IMR-90 (cell line): ENCODE measurements around the gene GANC. TPM values are rescaled to one million over a fixed set of nuclear protein-coding genes. Genes with fewer than 3 reads are reported as not detected.

Experiments
- ATAC-seq: fragments of 200-7000 bp; cut with Tn5 transposase; 2 replicates; pipeline ENCODE4 v1.9.1; 2020; ENCODE audit warnings: low read depth, mild to moderate bottlenecking, moderate library complexity
- BruUV-seq: library from RNA; stranded (reverse); fragments of 400-500 nt; replicated peaks from 2 replicates; lab custom pipeline; 2021; lab: Mats Ljungman, UMichigan
- CTCF ChIA-PET: fragments of 300-600 bp; formaldehyde crosslinking; extraction: SDS; loops from one replicate; lab custom pipeline; 2021; ENCODE audit warnings: antibody characterized with exemption; lab: Yijun Ruan, JAX
- POLR2A ChIA-PET: fragments of 300-600 bp; sonication (Branson Sonifier 250); formaldehyde crosslinking; loops from one replicate; lab custom pipeline; 2022; ENCODE audit warnings: antibody characterized with exemption; ENCODE audit not compliant: unreplicated experiment; lab: Charles Lee
- DNase-seq: peaks from one replicate; pipeline ENCODE4 v3.0.0; 2013
- H2AFZ ChIP-seq: replicated peaks from 2 replicates; pipeline ENCODE3; 2013; ENCODE audit warnings: low read length, mild to moderate bottlenecking; ENCODE audit not compliant: poor library complexity
- H2AK5ac ChIP-seq: 2 replicates; pipeline ENCODE4 v1.6.1; 2013; ENCODE audit warnings: low read depth, low read length, inconsistent platforms
- H2AK9ac ChIP-seq: replicated peaks from 2 replicates; pipeline ENCODE3; 2013; ENCODE audit warnings: mild to moderate bottlenecking, low read depth, low read length, moderate library complexity; ENCODE audit not compliant: poor library complexity
- H2BK120ac ChIP-seq: 2 replicates; pipeline ENCODE4 v1.6.1; 2013; ENCODE audit warnings: low read depth, low read length, inconsistent platforms
- H2BK15ac ChIP-seq: 3 replicates; pipeline ENCODE4 v1.6.1; 2013; ENCODE audit warnings: low read depth, low read length, inconsistent platforms
- H2BK20ac ChIP-seq: 2 replicates; pipeline ENCODE4 v1.6.1; 2013; ENCODE audit warnings: low read depth, mild to moderate bottlenecking, inconsistent platforms, low read length, moderate library complexity
- H2BK5ac ChIP-seq: 2 replicates; pipeline ENCODE4 v1.6.1; 2013; ENCODE audit warnings: mild to moderate bottlenecking, low read depth, low read length, inconsistent platforms; ENCODE audit not compliant: poor library complexity, severe bottlenecking
- H3K14ac ChIP-seq: replicated peaks from 2 replicates; pipeline ENCODE4 v1.6.1; 2013; ENCODE audit warnings: low read depth, low read length, inconsistent platforms
- H3K18ac ChIP-seq: 2 replicates; pipeline ENCODE4 v1.6.1; 2013; ENCODE audit warnings: low read depth, low read length, control low read depth
- H3K23ac ChIP-seq: 2 replicates; pipeline ENCODE4 v1.6.1; 2013; ENCODE audit warnings: low read depth, low read length, inconsistent platforms
- H3K27ac ChIP-seq: 2 replicates; pipeline ENCODE4 v1.5.1; 2013; ENCODE audit warnings: mild to moderate bottlenecking, control low read depth, low read length; ENCODE audit not compliant: insufficient read depth
- H3K27me3 ChIP-seq: 2 replicates; pipeline ENCODE4 v1.6.1; 2013; ENCODE audit warnings: low read length; ENCODE audit not compliant: control insufficient read depth, insufficient read depth
- H3K36me3 ChIP-seq: 2 replicates; pipeline ENCODE4 v1.6.1; 2013; ENCODE audit warnings: low read length, mixed read lengths; ENCODE audit not compliant: control insufficient read depth, insufficient read depth
- H3K4ac ChIP-seq: 2 replicates; pipeline ENCODE4 v1.6.1; 2013; ENCODE audit warnings: low read depth, low read length, inconsistent platforms
- H3K4me1 ChIP-seq: 2 replicates; pipeline ENCODE4 v1.6.1; 2013; ENCODE audit warnings: low read length, mixed read lengths; ENCODE audit not compliant: control insufficient read depth, insufficient read depth
- H3K4me2 ChIP-seq: 2 replicates; pipeline ENCODE4 v1.6.1; 2013; ENCODE audit warnings: low read depth, mild to moderate bottlenecking, control low read depth, low read length, moderate library complexity
- H3K4me3 ChIP-seq: 2 replicates; pipeline ENCODE4 v1.5.1; 2013; ENCODE audit warnings: low read depth, mild to moderate bottlenecking, control low read depth, low read length, moderate library complexity; ENCODE audit not compliant: insufficient read depth
- H3K56ac ChIP-seq: 2 replicates; pipeline ENCODE4 v1.6.1; 2013; ENCODE audit warnings: low read length, inconsistent platforms; ENCODE audit not compliant: insufficient read depth; ENCODE audit errors: extremely low read depth
- H3K79me1 ChIP-seq, 2 experiments: 2 replicates each; pipeline ENCODE4 v1.6.1; 2013; ENCODE audit warnings: low read length in 2 of 2, inconsistent platforms in 1 of 2, low read depth in 1 of 2
- H3K9ac ChIP-seq: 2 replicates; pipeline ENCODE4 v1.6.1; 2013; ENCODE audit warnings: low read depth, low read length, control low read depth
- H3K9me1 ChIP-seq: 2 replicates; pipeline ENCODE4 v1.6.1; 2013; ENCODE audit warnings: low read length, inconsistent platforms; ENCODE audit not compliant: insufficient read depth
- H3K9me3 ChIP-seq: 2 replicates; pipeline ENCODE4 v1.6.1; 2013; ENCODE audit warnings: low read length; ENCODE audit not compliant: control insufficient read depth, insufficient read depth
- H4K20me1 ChIP-seq: 2 replicates; pipeline ENCODE4 v1.6.1; 2013; ENCODE audit warnings: low read length, inconsistent platforms; ENCODE audit not compliant: insufficient read depth
- H4K5ac ChIP-seq: 2 replicates; pipeline ENCODE4 v1.6.1; 2013; ENCODE audit warnings: mild to moderate bottlenecking, low read depth, low read length, control low read depth
- H4K8ac ChIP-seq, 2 experiments: 2 replicates each; pipeline ENCODE4 v1.6.1; 2013; ENCODE audit warnings: low read depth in 2 of 2, low read length in 2 of 2, control low read depth in 1 of 2, inconsistent platforms in 1 of 2
- H4K91ac ChIP-seq: 2 replicates; pipeline ENCODE4 v1.6.1; 2013; ENCODE audit warnings: low read depth, low read length, inconsistent platforms; ENCODE audit not compliant: insufficient read depth
- CEBPB ChIP-seq: IDR thresholded peaks from 2 replicates; pipeline ENCODE4 v1.6.1; 2012; ENCODE audit warnings: low read depth, low read length, improper control_type of control experiment
- MAZ ChIP-seq: IDR thresholded peaks from 2 replicates; pipeline ENCODE4 v1.6.1; 2012; ENCODE audit warnings: low read depth, mild to moderate bottlenecking, low read length, improper control_type of control experiment, moderate library complexity, borderline replicate concordance
- POLR2A ChIP-seq: IDR thresholded peaks from 2 replicates; pipeline ENCODE4 v1.6.1; 2012; ENCODE audit warnings: mild to moderate bottlenecking, low read depth, low read length
- WGBS, 2 experiments: methylation state at CpG; one replicate each; pipeline versions ENCODE4 v1.1.5 to v1.1.7; 2013; ENCODE audit warnings: missing lambda C conversion rate in 2 of 2; ENCODE audit not compliant: insufficient read length in 1 of 2; ENCODE audit errors: extremely low coverage in 2 of 2; 5-methylcytosine and 5-hydroxymethylcytosine counted together
- dilution Hi-C: fragments of 300-500 bp; cut with HindIII; formaldehyde crosslinking; loops from one replicate; pipeline ENCODE4 v1.14.3; 2018; ENCODE audit warnings: low sequenced_read_pairs; ENCODE audit not compliant: unreplicated experiment
- in situ Hi-C: fragments of 300-500 bp; cut with MboI; formaldehyde crosslinking; loops from 3 replicates; pipeline ENCODE4 v1.14.3; 2019; ENCODE audit warnings: low sequenced_read_pairs, inconsistent platforms, mixed read lengths
- intact Hi-C: fragments of 100-400 bp; cut with micrococcal nuclease; formaldehyde crosslinking; loops from 2 replicates; pipeline ENCODE4 v1.10.0; 2022
- polyA plus RNA-seq, 3 experiments: library from polyadenylated mRNA; depleted of rRNA; stranded (reverse); fragments of >200 nt; gene quantifications; 2 replicates each; pipeline ENCODE4 v1.2.3, GENCODE V29; 2012; ENCODE audit warnings: low replicate concordance in 1 of 3
- total RNA-seq: library from RNA; depleted of rRNA; stranded (reverse); fragments of >200 nt; gene quantifications from 2 replicates; pipeline ENCODE4 v1.2.3, GENCODE V29; 2012

GANC gene
- total and polyA plus RNA-seq, 2 of the 4 experiments (the other 2 are of a cell fraction), result 7.1 to 19.2 TPM

GRCh38 chr15:42231088-42231487, 41.9 kb upstream of the GANC start:
- ChIA-PET CTCF (no interaction called here), POLR2A (no interaction called here)
- Histone ChIP-seq H2AK5ac (no peak overlapping the region), H3K18ac (no peak overlapping the region), H4K8ac (no peak overlapping the region), H2BK20ac (no peak overlapping the region), H3K4me2 (no peak overlapping the region), H2BK120ac (no peak overlapping the region), H3K79me1 (peaks cover 19 to 23% of the 10 kb centered on the region in 2 experiments), H3K23ac (no peak overlapping the region), H3K36me3 (peaks cover 24% of the 10 kb centered on the region), H3K4me1 (no peaks in the 10 kb centered on the region), H4K20me1 (no peaks in the 10 kb centered on the region), H4K5ac (no peak overlapping the region), H4K91ac (no peak overlapping the region), H3K14ac (no peak overlapping the region), H3K4ac (no peak overlapping the region), H2BK15ac (no peak overlapping the region), H2BK5ac (no peak overlapping the region), H3K9me1 (peaks cover under 1% of the 10 kb centered on the region; the same call in 1 of the 2 replicates), H3K27me3 (no peaks in the 10 kb centered on the region), H3K9ac (no peak overlapping the region), H3K9me3 (no peaks in the 10 kb centered on the region), H3K4me3 (no peak overlapping the region), H3K27ac (no peak overlapping the region), H2AFZ (no peak overlapping the region), H3K56ac (no peak overlapping the region), H2AK9ac (no peak overlapping the region)
- in situ Hi-C loops (no loop called here), dilution Hi-C loops (no loop called here), intact Hi-C loops (no loop called here)
- no TSS peak for BruUV-seq
- WGBS, 2 experiments, result no CpG with 5 or more reads among the region's 1 CpG
- DNase-seq (no peak), ATAC-seq (no peak)
- TF ChIP-seq CEBPB, result no peak
- no peak for TF ChIP-seq POLR2A
- no peak for TF ChIP-seq MAZ
